ENCODE results near the gene FABP1.

Gene FABP1

DNA sequence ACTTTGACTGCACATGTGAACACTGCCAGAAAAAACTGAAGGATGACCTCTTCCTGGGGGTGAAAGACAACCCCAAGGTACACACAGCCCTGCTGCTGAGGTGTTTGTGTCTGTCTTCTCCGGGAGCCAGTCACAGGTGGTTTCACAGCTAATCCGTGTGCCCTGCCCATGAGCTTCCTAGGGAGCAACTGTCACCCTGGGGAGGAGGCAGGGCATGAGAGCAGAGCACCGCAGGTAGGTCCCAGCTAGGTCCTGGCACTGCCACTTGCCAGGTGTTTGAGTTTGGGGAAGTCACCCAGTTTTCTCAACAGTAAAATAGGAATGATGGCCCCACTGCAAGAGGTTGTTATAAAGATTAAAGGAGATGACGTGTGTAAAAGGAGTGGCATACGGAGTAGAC, 31.2 kb downstream of the FABP1 start:
- Histone ChIP-seq H2AFZ (ENCODE audit: low read depth) (no peak overlapping the region), H3K36me3 (ENCODE audit: insufficient read depth) (no peaks in the 10 kb centered on the region), H4K20me1 (ENCODE audit: insufficient read depth) (no peaks in the 10 kb centered on the region), H3K4me3 (IDR thresholded peaks at IDR 0.05; ENCODE audit: insufficient read depth, low read depth, low read length) (no peak overlapping the region), H3K27ac (no peak overlapping the region), H3K4me2 (no peak overlapping the region), H3K4me1 (ENCODE audit: low read depth, poor library complexity, severe bottlenecking) (peaks cover 4% of the 10 kb centered on the region), H3K79me2 (ENCODE audit: insufficient read depth, low read depth) (no peaks in the 10 kb centered on the region), H3K9ac (no peak overlapping the region), H3K27me3 (ENCODE audit: insufficient read depth, low read depth) (no peaks in the 10 kb centered on the region)
- TF ChIP-seq, protein P1, sequence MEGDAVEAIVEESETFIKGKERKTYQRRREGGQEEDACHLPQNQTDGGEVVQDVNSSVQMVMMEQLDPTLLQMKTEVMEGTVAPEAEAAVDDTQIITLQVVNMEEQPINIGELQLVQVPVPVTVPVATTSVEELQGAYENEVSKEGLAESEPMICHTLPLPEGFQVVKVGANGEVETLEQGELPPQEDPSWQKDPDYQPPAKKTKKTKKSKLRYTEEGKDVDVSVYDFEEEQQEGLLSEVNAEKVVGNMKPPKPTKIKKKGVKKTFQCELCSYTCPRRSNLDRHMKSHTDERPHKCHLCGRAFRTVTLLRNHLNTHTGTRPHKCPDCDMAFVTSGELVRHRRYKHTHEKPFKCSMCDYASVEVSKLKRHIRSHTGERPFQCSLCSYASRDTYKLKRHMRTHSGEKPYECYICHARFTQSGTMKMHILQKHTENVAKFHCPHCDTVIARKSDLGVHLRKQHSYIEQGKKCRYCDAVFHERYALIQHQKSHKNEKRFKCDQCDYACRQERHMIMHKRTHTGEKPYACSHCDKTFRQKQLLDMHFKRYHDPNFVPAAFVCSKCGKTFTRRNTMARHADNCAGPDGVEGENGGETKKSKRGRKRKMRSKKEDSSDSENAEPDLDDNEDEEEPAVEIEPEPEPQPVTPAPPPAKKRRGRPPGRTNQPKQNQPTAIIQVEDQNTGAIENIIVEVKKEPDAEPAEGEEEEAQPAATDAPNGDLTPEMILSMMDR (conservative IDR thresholded peaks at IDR 0.05; ENCODE audit: low read depth, low read length) = no peak

DNA sequence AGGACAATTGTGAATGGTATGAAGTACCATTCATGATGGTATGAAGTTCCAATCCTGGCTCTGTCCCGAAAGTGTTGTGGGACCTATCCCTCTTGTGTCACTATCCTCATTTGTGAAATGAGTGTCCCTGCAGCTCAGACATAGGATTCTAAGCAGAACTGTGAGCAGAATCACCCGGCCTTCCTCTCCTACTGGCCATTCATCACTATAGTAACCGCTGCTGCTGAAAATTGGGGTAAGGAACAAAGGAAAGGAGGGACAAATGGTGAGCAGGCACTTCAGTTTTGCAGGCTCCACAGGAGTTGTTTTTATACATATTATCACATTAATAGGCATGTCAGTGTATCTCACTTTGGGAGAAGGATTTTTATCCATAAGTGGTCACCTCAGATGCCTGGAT, 32.8 kb downstream of the FABP1 start:
- Histone ChIP-seq H3K4me2 (no peak overlapping the region), H3K4me1 (ENCODE audit: low read depth, poor library complexity, severe bottlenecking) (peaks cover 4% of the 10 kb centered on the region), H3K36me3 (ENCODE audit: insufficient read depth) (no peaks in the 10 kb centered on the region), H3K27ac (no peak overlapping the region), H3K79me2 (ENCODE audit: insufficient read depth, low read depth) (no peaks in the 10 kb centered on the region), H2AFZ (ENCODE audit: low read depth) (no peak overlapping the region), H3K9ac (no peak overlapping the region), H3K27me3 (ENCODE audit: insufficient read depth, low read depth) (no peaks in the 10 kb centered on the region), H3K4me3 (IDR thresholded peaks at IDR 0.05; ENCODE audit: insufficient read depth, low read depth, low read length) (no peak overlapping the region), H4K20me1 (ENCODE audit: insufficient read depth) (no peaks in the 10 kb centered on the region)
- TF ChIP-seq, protein P1 (conservative IDR thresholded peaks at IDR 0.05; ENCODE audit: low read depth, low read length) = no peak

DNA sequence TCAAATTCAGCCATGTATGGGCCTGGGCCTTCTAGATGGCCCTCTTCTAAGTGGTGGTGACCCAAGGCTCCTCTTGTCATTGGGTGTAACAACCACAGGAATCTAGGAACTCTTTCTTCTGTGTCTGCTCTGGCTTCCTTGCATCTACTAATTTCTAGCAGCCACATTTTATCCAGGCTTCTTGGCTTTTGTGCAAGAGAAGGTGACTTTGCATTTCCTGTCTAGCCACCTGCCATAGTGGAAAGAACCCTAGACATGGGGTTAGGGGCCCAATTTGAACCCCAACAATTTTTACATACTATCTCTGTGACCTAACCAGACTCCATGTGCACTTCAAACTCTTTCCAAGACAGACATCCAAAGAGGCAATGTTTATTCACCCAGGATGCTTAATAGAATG, 35.1 kb downstream of the FABP1 start:
- Histone ChIP-seq H4K20me1 (ENCODE audit: insufficient read depth) (no peaks in the 10 kb centered on the region), H3K4me2 (no peak overlapping the region), H3K9ac (no peak overlapping the region), H3K27ac (no peak overlapping the region), H3K36me3 (ENCODE audit: insufficient read depth) (no peaks in the 10 kb centered on the region), H3K79me2 (ENCODE audit: insufficient read depth, low read depth) (no peaks in the 10 kb centered on the region), H2AFZ (ENCODE audit: low read depth) (no peak overlapping the region), H3K4me1 (ENCODE audit: low read depth, poor library complexity, severe bottlenecking) (peaks cover 4% of the 10 kb centered on the region), H3K27me3 (ENCODE audit: insufficient read depth, low read depth) (no peaks in the 10 kb centered on the region), H3K4me3 (IDR thresholded peaks at IDR 0.05; ENCODE audit: insufficient read depth, low read depth, low read length) (no peak overlapping the region)
- TF ChIP-seq, protein P1 (conservative IDR thresholded peaks at IDR 0.05; ENCODE audit: low read depth, low read length) = no peak

DNA sequence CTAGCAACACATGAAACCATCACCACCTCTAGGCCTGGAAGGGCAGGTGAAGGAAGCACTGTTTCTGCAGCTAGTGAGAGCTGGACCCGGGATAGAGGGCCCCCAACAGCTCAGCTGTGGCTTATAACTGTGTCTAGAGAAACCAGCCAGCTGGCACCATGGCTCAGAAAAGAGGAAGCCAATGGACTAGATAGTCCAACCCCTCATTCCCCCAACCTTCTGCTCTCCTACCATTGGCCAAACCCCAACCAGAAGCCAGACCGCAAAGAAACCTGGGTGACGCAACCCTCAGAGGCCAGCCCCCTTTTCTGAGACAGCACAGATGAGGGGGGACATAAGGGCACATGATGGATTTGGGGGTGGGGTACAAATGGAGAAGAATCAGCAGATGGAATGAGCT, 35.9 kb downstream of the FABP1 start:
- Histone ChIP-seq H3K9ac (no peak overlapping the region), H3K27ac (no peak overlapping the region), H3K36me3 (ENCODE audit: insufficient read depth) (no peaks in the 10 kb centered on the region), H3K4me1 (ENCODE audit: low read depth, poor library complexity, severe bottlenecking) (peaks cover 4% of the 10 kb centered on the region), H3K4me3 (IDR thresholded peaks at IDR 0.05; ENCODE audit: insufficient read depth, low read depth, low read length) (no peak overlapping the region), H4K20me1 (ENCODE audit: insufficient read depth) (no peaks in the 10 kb centered on the region), H3K4me2 (no peak overlapping the region), H2AFZ (ENCODE audit: low read depth) (no peak overlapping the region), H3K27me3 (ENCODE audit: insufficient read depth, low read depth) (no peaks in the 10 kb centered on the region), H3K79me2 (ENCODE audit: insufficient read depth, low read depth) (no peaks in the 10 kb centered on the region)
- TF ChIP-seq, protein P1 (conservative IDR thresholded peaks at IDR 0.05; ENCODE audit: low read depth, low read length) = no peak

Data from KMS-11 (cell line).